Fibroblast of pulmonary artery (primary cell): ENCODE data around the gene PAN3.

Experiments used
- DNase-seq: peaks from one replicate; pipeline ENCODE4 v3.0.0-alpha.2; 2010; ENCODE audit warnings: low read depth
- H3K4me3 ChIP-seq: replicated peaks from 2 replicates; pipeline ENCODE4 v1.5.1; 2011; ENCODE audit warnings: low read depth, mild to moderate bottlenecking, control low read depth, low read length, moderate library complexity
- TF ChIP-seq, protein P1 (sequence below): IDR thresholded peaks from 2 replicates; pipeline ENCODE4 v1.5.1; 2011; ENCODE audit warnings: mild to moderate bottlenecking, control low read depth, low read length, inconsistent platforms; ENCODE audit errors: missing control alignments

PAN3 gene

DNA sequence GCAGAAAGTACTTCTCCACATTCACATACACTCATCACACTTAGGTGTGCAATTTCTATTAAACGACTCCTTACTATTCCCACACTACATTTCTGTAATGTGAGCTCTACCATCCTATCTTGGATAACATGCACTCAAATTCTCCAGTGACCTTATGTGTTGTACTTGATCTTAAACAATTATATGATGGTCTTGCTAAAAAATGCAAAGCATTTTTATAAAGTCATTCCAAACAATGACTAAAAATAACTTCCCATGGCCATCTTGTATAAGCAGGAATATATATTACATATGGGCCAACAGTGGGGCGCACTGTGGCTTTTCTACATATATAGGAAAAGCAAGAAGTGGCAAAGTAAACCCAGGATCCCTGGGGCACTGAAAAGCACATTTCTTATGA is 201.1 kb downstream of the PAN3 start:
- TF ChIP-seq, protein P1, sequence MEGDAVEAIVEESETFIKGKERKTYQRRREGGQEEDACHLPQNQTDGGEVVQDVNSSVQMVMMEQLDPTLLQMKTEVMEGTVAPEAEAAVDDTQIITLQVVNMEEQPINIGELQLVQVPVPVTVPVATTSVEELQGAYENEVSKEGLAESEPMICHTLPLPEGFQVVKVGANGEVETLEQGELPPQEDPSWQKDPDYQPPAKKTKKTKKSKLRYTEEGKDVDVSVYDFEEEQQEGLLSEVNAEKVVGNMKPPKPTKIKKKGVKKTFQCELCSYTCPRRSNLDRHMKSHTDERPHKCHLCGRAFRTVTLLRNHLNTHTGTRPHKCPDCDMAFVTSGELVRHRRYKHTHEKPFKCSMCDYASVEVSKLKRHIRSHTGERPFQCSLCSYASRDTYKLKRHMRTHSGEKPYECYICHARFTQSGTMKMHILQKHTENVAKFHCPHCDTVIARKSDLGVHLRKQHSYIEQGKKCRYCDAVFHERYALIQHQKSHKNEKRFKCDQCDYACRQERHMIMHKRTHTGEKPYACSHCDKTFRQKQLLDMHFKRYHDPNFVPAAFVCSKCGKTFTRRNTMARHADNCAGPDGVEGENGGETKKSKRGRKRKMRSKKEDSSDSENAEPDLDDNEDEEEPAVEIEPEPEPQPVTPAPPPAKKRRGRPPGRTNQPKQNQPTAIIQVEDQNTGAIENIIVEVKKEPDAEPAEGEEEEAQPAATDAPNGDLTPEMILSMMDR, result no peak
- peak; percentile 42 for DNase-seq
- H3K4me3 ChIP-seq, result no peak overlapping the region

DNA sequence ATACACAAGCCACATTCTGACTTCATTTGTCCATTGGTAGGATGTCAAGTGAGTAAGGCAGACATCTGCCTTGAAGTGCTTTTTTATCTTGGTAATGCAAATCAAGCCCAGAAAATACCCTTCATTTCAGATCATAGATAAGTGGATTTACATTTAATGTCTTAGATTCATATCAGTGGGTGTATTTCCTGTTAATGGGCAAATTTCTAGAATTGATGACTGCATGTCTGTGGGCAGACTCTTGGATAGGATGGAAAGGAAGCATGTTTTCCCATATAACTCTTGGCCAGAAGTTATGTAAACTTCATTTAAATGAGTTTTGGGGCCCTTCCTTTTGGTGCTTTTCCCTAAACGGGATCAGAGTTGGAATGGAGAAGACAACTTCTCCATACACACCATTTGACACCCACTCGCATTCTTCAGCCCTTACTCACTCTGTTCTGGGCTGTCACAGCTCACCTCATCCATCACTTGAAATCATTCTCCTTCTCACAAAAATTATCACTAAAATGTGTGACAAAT is 202.0 kb downstream of the PAN3 start:
- no peak for DNase-seq
- H3K4me3 ChIP-seq, result no peak overlapping the region
- TF ChIP-seq, protein P1, result no peak

DNA sequence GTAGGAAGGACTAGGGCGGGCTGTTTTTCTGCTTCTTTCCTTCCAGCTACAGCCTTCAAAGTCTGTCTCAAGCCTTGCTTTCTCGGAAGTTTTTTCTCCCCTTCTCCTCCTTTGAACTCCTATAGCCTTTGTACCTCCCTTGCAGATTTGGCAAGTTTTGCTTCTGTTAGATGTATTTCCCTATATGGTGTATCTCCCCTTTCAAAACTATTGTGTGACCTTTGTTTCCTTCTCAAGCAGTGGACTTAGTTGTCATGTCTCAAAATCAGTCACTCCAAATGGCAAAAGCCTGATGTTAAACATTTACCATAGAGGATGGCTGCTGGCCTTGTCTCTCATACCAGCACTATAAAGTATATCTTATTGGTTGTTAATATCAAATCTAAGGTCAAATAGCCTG is 203.9 kb downstream of the PAN3 start:
- TF ChIP-seq, protein P1, result no peak
- DNase-seq, result no peak
- no peak overlapping the region for H3K4me3 ChIP-seq

DNA sequence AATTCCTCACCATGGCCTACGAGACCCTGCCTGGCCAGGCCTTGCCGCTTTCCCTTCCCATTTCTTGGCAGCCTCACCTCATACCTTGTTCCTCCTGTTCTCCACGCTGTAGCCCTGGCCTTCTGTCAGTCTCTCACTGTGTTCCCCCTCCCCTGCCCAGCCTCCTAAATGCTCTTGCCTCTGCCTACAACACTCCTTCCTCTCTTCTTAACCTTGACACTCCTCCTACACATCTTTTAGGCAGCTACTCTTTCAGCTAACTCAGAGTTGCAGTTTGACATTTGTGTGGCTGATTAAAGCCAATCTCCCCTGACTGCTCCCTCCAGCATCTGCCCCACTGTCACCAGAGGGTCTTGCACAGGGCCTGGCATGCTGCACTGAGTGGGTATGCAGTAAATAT is 205.8 kb downstream of the PAN3 start:
- TF ChIP-seq, protein P1, result no peak
- DNase-seq, result no peak
- no peak overlapping the region for H3K4me3 ChIP-seq
